H9 (cell line): ENCODE measurements around the gene CD79A. TPM values are rescaled to one million over a fixed set of nuclear protein-coding genes. Genes with fewer than 3 reads are reported as not detected.

ENCODE experiments used
- DNase-seq: peaks from one replicate; pipeline ENCODE4 v3.0.0-alpha.2; 2017
- H2AFZ ChIP-seq: one replicate; pipeline ENCODE4 v1.6.1; 2013; ENCODE audit warnings: mild to moderate bottlenecking, low read length, control low read depth, moderate library complexity
- H2AK5ac ChIP-seq: 2 replicates; pipeline ENCODE4 v1.6.1; 2013; ENCODE audit warnings: low read length, control low read depth, mixed read lengths; ENCODE audit not compliant: insufficient read length
- H2BK120ac ChIP-seq: one replicate; pipeline ENCODE4 v1.6.1; 2013; ENCODE audit warnings: low read depth, mild to moderate bottlenecking, low read length, control low read depth, inconsistent platforms; ENCODE audit not compliant: poor library complexity, severe bottlenecking
- H2BK12ac ChIP-seq: 2 replicates; pipeline ENCODE4 v1.6.1; 2013; ENCODE audit warnings: low read length, control low read depth, mixed read lengths, low read depth; ENCODE audit not compliant: insufficient read length
- H2BK15ac ChIP-seq: 2 replicates; pipeline ENCODE4 v1.6.1; 2013; ENCODE audit warnings: low read depth, low read length, control low read depth
- H2BK20ac ChIP-seq: one replicate; pipeline ENCODE4 v1.6.1; 2013; ENCODE audit warnings: low read depth, mild to moderate bottlenecking, low read length, control low read depth, inconsistent platforms; ENCODE audit not compliant: poor library complexity, severe bottlenecking
- H2BK5ac ChIP-seq: 2 replicates; pipeline ENCODE4 v1.6.1; 2013; ENCODE audit warnings: low read length, control low read depth, mixed read lengths; ENCODE audit not compliant: insufficient read length
- H3K14ac ChIP-seq: 2 replicates; pipeline ENCODE4 v1.6.1; 2013; ENCODE audit warnings: low read length, control low read depth; ENCODE audit not compliant: insufficient read depth
- H3K18ac ChIP-seq: 2 replicates; pipeline ENCODE4 v1.6.1; 2013; ENCODE audit warnings: low read depth, mild to moderate bottlenecking, mixed read lengths, low read length, control low read depth; ENCODE audit not compliant: insufficient read length
- H3K23ac ChIP-seq: 2 replicates; pipeline ENCODE4 v1.6.1; 2013; ENCODE audit warnings: low read length, control low read depth, mixed read lengths, low read depth; ENCODE audit not compliant: insufficient read length
- H3K23me2 ChIP-seq: 2 replicates; pipeline ENCODE4 v1.6.1; 2013; ENCODE audit warnings: low read depth, mild to moderate bottlenecking, mixed read lengths, low read length, control low read depth; ENCODE audit not compliant: insufficient read length, poor library complexity, severe bottlenecking
- H3K27ac ChIP-seq: 2 replicates; pipeline ENCODE4 v1.5.1; 2013; ENCODE audit warnings: low read length, control low read depth, mixed read lengths, low read depth; ENCODE audit not compliant: insufficient read length
- H3K27me3 ChIP-seq: 2 replicates; pipeline ENCODE4 v1.6.1; 2013; ENCODE audit warnings: low read length, control low read depth, inconsistent platforms; ENCODE audit not compliant: insufficient read depth
- H3K4ac ChIP-seq: 2 replicates; pipeline ENCODE4 v1.6.1; 2013; ENCODE audit warnings: low read depth, mild to moderate bottlenecking, control low read depth, inconsistent platforms, low read length, moderate library complexity
- H3K4me1 ChIP-seq: 2 replicates; pipeline ENCODE4 v1.6.1; 2013; ENCODE audit warnings: low read length, control low read depth, inconsistent platforms; ENCODE audit not compliant: insufficient read depth
- H3K4me2 ChIP-seq: 2 replicates; pipeline ENCODE4 v1.6.1; 2013; ENCODE audit warnings: low read length, control low read depth, mixed read lengths; ENCODE audit not compliant: insufficient read length, insufficient read depth
- H3K56ac ChIP-seq: 2 replicates; pipeline ENCODE4 v1.6.1; 2013; ENCODE audit warnings: low read depth, mild to moderate bottlenecking, mixed read lengths, low read length, control low read depth; ENCODE audit not compliant: insufficient read length
- H3K79me1 ChIP-seq: 2 replicates; pipeline ENCODE4 v1.6.1; 2013; ENCODE audit warnings: low read depth, mild to moderate bottlenecking, moderate library complexity, low read length, control low read depth, inconsistent platforms; ENCODE audit not compliant: insufficient read depth, poor library complexity, severe bottlenecking
- H3K79me2 ChIP-seq: 2 replicates; pipeline ENCODE4 v1.6.1; 2013; ENCODE audit warnings: low read length, control low read depth, inconsistent platforms; ENCODE audit not compliant: insufficient read depth
- H3K9ac ChIP-seq: 2 replicates; pipeline ENCODE4 v1.6.1; 2013; ENCODE audit warnings: low read length, control low read depth, mixed read lengths; ENCODE audit not compliant: insufficient read length; ENCODE audit errors: extremely low read depth
- H3K9me3 ChIP-seq: one replicate; pipeline ENCODE4 v1.6.1; 2013; ENCODE audit warnings: low read depth, low read length, inconsistent platforms; ENCODE audit not compliant: control insufficient read depth
- H3T11ph ChIP-seq: one replicate; pipeline ENCODE4 v1.6.1; 2013; ENCODE audit warnings: mild to moderate bottlenecking, low read length, control low read depth, inconsistent platforms
- H4K20me1 ChIP-seq: one replicate; pipeline ENCODE4 v1.6.1; 2013; ENCODE audit not compliant: control insufficient read depth, insufficient read length, insufficient read depth
- H4K5ac ChIP-seq: 2 replicates; pipeline ENCODE4 v1.6.1; 2013; ENCODE audit warnings: low read depth, mild to moderate bottlenecking, mixed read lengths, low read length, control low read depth; ENCODE audit not compliant: insufficient read length
- H4K8ac ChIP-seq: replicated peaks from 2 replicates; pipeline ENCODE4 v1.6.1; 2013; ENCODE audit warnings: low read length, control low read depth, mixed read lengths, low read depth; ENCODE audit not compliant: insufficient read length
- H4K91ac ChIP-seq: 2 replicates; pipeline ENCODE4 v1.6.1; 2013; ENCODE audit warnings: low read depth, mild to moderate bottlenecking, moderate library complexity, mixed read lengths, low read length, control low read depth; ENCODE audit not compliant: insufficient read length
- H3K27ac Mint-ChIP-seq, 3 experiments: 2 replicates in 2 of 3; 3 replicates in 1 of 3; pipeline ENCODE4 v1.8.0; 2020 to 2021; ENCODE audit warnings: mixed read lengths in 3 of 3, mild to moderate bottlenecking in 1 of 3, moderate library complexity in 1 of 3
- H3K27me3 Mint-ChIP-seq: 2 replicates; pipeline ENCODE4 v1.8.0; 2021; ENCODE audit warnings: low read depth, mild to moderate bottlenecking, moderate library complexity, mixed read lengths
- H3K36me3 Mint-ChIP-seq, 3 experiments: 2 replicates in 2 of 3; 3 replicates in 1 of 3; pipeline ENCODE4 v1.8.0; 2020 to 2021; ENCODE audit warnings: low read depth in 3 of 3, mixed read lengths in 3 of 3; ENCODE audit not compliant: insufficient read depth in 1 of 3
- H3K4me1 Mint-ChIP-seq, 2 experiments: 2 replicates each; pipeline ENCODE4 v1.8.0; 2020; ENCODE audit warnings: mixed read lengths in 2 of 2
- H3K4me3 Mint-ChIP-seq, 2 experiments: 2 replicates in 1 of 2; 3 replicates in 1 of 2; pipeline ENCODE4 v1.8.0; 2020 to 2021; ENCODE audit warnings: mild to moderate bottlenecking in 2 of 2, mixed read lengths in 2 of 2, moderate library complexity in 1 of 2
- H3K9me3 Mint-ChIP-seq, 2 experiments: 2 replicates in 1 of 2; 3 replicates in 1 of 2; pipeline ENCODE4 v1.8.0; 2020; ENCODE audit warnings: mild to moderate bottlenecking in 2 of 2, mixed read lengths in 2 of 2, moderate library complexity in 1 of 2
- CTCF ChIP-seq: fragments of 200-600 bp; sonication (generic); conservative IDR thresholded peaks from 3 replicates; pipeline ENCODE4 v1.8.0; 2021; ENCODE audit warnings: antibody characterized with exemption, mild to moderate bottlenecking
- WGBS: extraction: QIAGEN DNeasy Blood & Tissue Kit; methylation state at CpG from one replicate; pipeline ENCODE4 v1.1.7; 2013; ENCODE audit warnings: missing lambda C conversion rate, low lambda C conversion rate, mixed read lengths; ENCODE audit not compliant: insufficient read length; ENCODE audit errors: extremely low coverage; 5-methylcytosine and 5-hydroxymethylcytosine counted together
- total RNA-seq: library from RNA; stranded (reverse); gene quantifications from 2 replicates; pipeline ENCODE4 v1.2.1, GENCODE V29; 2021

The CD79A gene
- total RNA-seq, 1 experiment from 2014 or later = 0.22 TPM

GRCh38 chr19:41897181-41897580 lies 20.1 kb downstream of the CD79A start:
- Histone ChIP-seq H2BK20ac (no peak overlapping the region), H3K23me2 (no peaks in the 10 kb centered on the region), H3K79me2 (no peaks in the 10 kb centered on the region), H3K27me3 (no peaks in the 10 kb centered on the region), H3T11ph (no peak overlapping the region), H2AK5ac (no peak overlapping the region), H3K4me2 (no peak overlapping the region), H3K23ac (no peak overlapping the region), H2BK5ac (no peak overlapping the region), H3K4me1 (no peaks in the 10 kb centered on the region; the same call in 1 of the 2 replicates), H4K91ac (no peak overlapping the region), H3K14ac (no peak overlapping the region), H3K9ac (no peak overlapping the region), H3K27ac (no peak overlapping the region), H4K8ac (no peak overlapping the region), H3K4ac (no peak overlapping the region), H4K5ac (no peak overlapping the region), H3K18ac (no peak overlapping the region), H2BK120ac (no peak overlapping the region), H4K20me1 (no peaks in the 10 kb centered on the region), H3K9me3 (no peaks in the 10 kb centered on the region), H2BK12ac (no peak overlapping the region), H2AFZ (no peak overlapping the region), H3K56ac (no peak overlapping the region), H2BK15ac (no peak overlapping the region), H3K79me1 (no peaks in the 10 kb centered on the region)
- WGBS = no CpG with 5 or more reads among the region's 3 CpGs
- Mint-ChIP-seq H3K27ac (no peak overlapping the region; a peak in 1 of 7 replicates), H3K36me3 (peaks cover 11 to 42% (median 41%) of the 10 kb centered on the region in 3 experiments; a peak in 6 of 7 replicates), H3K9me3 (no peaks in the 10 kb centered on the region), H3K27me3 (no peaks in the 10 kb centered on the region; the same call in 1 of the 2 replicates), H3K4me3 (no peak overlapping the region), H3K4me1 (peaks cover 0 to 32% of the 10 kb centered on the region in 2 experiments; a peak in 2 of 4 replicates)
- DNase-seq = no peak
- no peak for TF ChIP-seq CTCF
